Pancreas (tissue), 10 donors: ENCODE results near the gene CSRP1. TPM values are rescaled to one million over a fixed set of nuclear protein-coding genes. Genes with fewer than 3 reads are reported as not detected.

Experiments used
- ATAC-seq, 4 donors: fragments of 200-7000 bp; cut with Tn5 transposase; one replicate each; pipeline versions ENCODE4 v1.8.0 to v1.9.1; 2020; ENCODE audit warnings: mild to moderate bottlenecking in 4 of 4, moderate library complexity in 4 of 4
- DNase-seq, 6 donors: peaks; one replicate each; pipeline ENCODE4 v3.0.0-alpha.2; 2020
- FAIRE-seq: peaks from 2 replicates; lab custom pipeline; 2012; peaks lifted over from hg19 to GRCh38; lab: Jason Lieb, UNC
- H3K27ac ChIP-seq, 4 donors: fragments of 200-600 bp; sonication (generic); 1 replicate in 3 of 4; 2 replicates in 1 of 4; pipeline versions ENCODE4 v1.5.0 to v1.8.0; 2020
- H3K27me3 ChIP-seq, 4 donors: fragments of 200-600 bp; one replicate each; pipeline ENCODE4 v1.8.0; 2021
- H3K36me3 ChIP-seq, 3 donors: fragments of 200-600 bp; sonication (generic) in 1 of 3; one replicate each; pipeline versions ENCODE4 v1.5.0 to v1.8.0; 2020 to 2021
- H3K4me1 ChIP-seq, 3 donors: fragments of 200-600 bp; one replicate each; pipeline ENCODE4 v1.8.0; 2021
- H3K4me3 ChIP-seq, 4 donors: fragments of 200-600 bp; sonication (generic) in 2 of 4; one replicate each; pipeline versions ENCODE4 v1.5.0 to v1.8.0; 2020 to 2021
- H3K9me3 ChIP-seq, 4 donors: fragments of 200-600 bp; one replicate each; pipeline ENCODE4 v1.8.0; 2021
- WGBS, 2 donors: extraction: QIAGEN DNeasy Blood & Tissue Kit; methylation state at CpG; one replicate each; pipeline ENCODE4 v1.1.7; 2013; 5-methylcytosine and 5-hydroxymethylcytosine counted together
- intact Hi-C, 3 donors: fragments of 100-400 bp; cut with DNase I; formaldehyde crosslinking; loops; one replicate each; pipeline versions ENCODE4 v1.11.1 to v1.14.2; 2022
- polyA plus RNA-seq, 2 donors: library from polyadenylated mRNA; stranded (reverse); fragments of 200-250 nt; gene quantifications; one replicate each; pipeline ENCODE4 v1.2.3, GENCODE V29; 2013
- total RNA-seq, 6 donors: library from RNA; stranded (reverse); fragmentation: NEBNext Ultra II Directional in 4 of 6; extraction: Animal tissue kit (Norgen Biotek cat#: 25700) in 4 of 6; gene quantifications; one replicate each; pipeline versions ENCODE4 v1.2.1 to v1.2.4, GENCODE V29; 2021 to 2023
- TF ChIP-seq, protein P1 (sequence below), 4 donors: fragments of 200-600 bp; sonication (generic) in 3 of 4; IDR thresholded peaks; one replicate each; pipeline versions ENCODE4 v1.5.0 to v1.8.0; 2021; ENCODE audit warnings: antibody characterized with exemption in 4 of 4
- donor health status: healthy with polysubstance abuse.
- donor health status: DM: no; HTN: no; CAD: no; lungs with moderate emphysema.
- donor health status: DM: no; HTN: no; CAD: no.
- donor health status: control.
- donor health status: control.
- donor health status: Bipolar disorder and iron deficiency.
- donor health status: DM: yes; HTN: yes; CAD: no.
- donor health status: DM: no; HTN: no; CAD: no.
- donor health status: DM: no; HTN: no; CAD: no.
- donor health status: DM: yes; HTN: yes; CAD: no.

The CSRP1 gene
- total and polyA plus RNA-seq, 8 donors: 49.6 to 103 (median 72.0) TPM

DNA sequence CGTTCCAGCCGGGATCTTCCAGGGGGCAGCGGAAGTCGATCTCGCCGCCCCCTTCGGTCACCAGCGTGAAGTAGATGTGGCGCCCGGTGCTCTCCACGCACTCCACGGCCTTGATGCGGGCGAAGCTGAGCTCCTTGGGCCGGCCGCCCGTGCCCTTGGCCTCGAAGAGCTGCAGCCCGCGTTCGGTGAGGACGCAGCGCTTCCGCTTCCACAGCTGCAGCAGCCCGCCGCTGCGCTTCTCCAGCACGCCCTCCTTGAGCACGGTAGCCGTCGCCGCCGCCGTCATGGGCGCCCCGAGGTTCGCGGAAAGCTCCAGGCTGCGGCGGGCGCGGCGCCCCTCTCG, 38.5 kb downstream of the CSRP1 start:
- Histone ChIP-seq H3K4me3 (peak overlapping the region; percentile 51 to 86 (median 68)), H3K27ac (peak overlapping the region; percentile 55 to 76 (median 69)), H3K36me3 (peaks cover 0 to 14% (median 5%) of the 10 kb centered on the region in 3 donors), H3K9me3 (no peaks in the 10 kb centered on the region), H3K4me1 (no peaks in the 10 kb centered on the region), H3K27me3 (no peaks in the 10 kb centered on the region)
- DNase-seq (peak in 4 of 6 donors; percentile 33 to 78 (median 62)), ATAC-seq (peak; percentile 31 to 66 (median 40)), FAIRE-seq (no peak)
- TF ChIP-seq, protein P1, sequence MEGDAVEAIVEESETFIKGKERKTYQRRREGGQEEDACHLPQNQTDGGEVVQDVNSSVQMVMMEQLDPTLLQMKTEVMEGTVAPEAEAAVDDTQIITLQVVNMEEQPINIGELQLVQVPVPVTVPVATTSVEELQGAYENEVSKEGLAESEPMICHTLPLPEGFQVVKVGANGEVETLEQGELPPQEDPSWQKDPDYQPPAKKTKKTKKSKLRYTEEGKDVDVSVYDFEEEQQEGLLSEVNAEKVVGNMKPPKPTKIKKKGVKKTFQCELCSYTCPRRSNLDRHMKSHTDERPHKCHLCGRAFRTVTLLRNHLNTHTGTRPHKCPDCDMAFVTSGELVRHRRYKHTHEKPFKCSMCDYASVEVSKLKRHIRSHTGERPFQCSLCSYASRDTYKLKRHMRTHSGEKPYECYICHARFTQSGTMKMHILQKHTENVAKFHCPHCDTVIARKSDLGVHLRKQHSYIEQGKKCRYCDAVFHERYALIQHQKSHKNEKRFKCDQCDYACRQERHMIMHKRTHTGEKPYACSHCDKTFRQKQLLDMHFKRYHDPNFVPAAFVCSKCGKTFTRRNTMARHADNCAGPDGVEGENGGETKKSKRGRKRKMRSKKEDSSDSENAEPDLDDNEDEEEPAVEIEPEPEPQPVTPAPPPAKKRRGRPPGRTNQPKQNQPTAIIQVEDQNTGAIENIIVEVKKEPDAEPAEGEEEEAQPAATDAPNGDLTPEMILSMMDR (IDR thresholded peaks at IDR 0.05): no peak
- intact Hi-C loops: no loop called here
- WGBS, 2 donors: 3 to 6% methylated on average over 28 to 44 of the region's 44 CpGs

DNA sequence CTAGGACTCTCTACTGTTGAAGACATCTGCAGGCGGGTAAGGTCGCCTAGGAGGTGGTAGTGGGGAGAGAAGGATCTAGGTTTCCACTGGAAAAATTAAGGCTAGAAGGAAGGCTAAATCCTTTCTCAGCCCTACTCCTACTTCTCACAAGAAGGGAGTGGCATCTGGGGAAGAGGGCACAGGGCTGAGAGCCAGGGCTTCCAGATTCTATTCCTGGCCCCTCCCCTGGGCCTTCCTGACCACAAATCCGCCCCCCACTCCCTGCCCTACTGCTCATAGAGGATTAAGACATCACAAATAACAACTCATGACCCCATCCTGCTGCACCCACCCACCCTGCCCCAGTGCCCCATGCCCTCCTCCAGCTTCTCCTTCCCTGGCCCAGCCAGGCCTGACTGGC, 40.4 kb downstream of the CSRP1 start:
- TF ChIP-seq, protein P1 (IDR thresholded peaks at IDR 0.05): no peak
- no peak for ATAC-seq
- Histone ChIP-seq H3K27me3 (no peaks in the 10 kb centered on the region), H3K9me3 (no peaks in the 10 kb centered on the region), H3K27ac (no peak overlapping the region), H3K4me3 (peak overlapping the region in 1 of 4 donors; percentile 76), H3K4me1 (peaks cover 0 to under 1% (median 0%) of the 10 kb centered on the region in 3 donors), H3K36me3 (peaks cover 0 to 14% (median 5%) of the 10 kb centered on the region in 3 donors)
- intact Hi-C loops: no loop called here
- FAIRE-seq: no peak
- WGBS, 2 donors: 91 to 100% methylated on average over 2 to 3 of the region's 3 CpGs
- DNase-seq: no peak

DNA sequence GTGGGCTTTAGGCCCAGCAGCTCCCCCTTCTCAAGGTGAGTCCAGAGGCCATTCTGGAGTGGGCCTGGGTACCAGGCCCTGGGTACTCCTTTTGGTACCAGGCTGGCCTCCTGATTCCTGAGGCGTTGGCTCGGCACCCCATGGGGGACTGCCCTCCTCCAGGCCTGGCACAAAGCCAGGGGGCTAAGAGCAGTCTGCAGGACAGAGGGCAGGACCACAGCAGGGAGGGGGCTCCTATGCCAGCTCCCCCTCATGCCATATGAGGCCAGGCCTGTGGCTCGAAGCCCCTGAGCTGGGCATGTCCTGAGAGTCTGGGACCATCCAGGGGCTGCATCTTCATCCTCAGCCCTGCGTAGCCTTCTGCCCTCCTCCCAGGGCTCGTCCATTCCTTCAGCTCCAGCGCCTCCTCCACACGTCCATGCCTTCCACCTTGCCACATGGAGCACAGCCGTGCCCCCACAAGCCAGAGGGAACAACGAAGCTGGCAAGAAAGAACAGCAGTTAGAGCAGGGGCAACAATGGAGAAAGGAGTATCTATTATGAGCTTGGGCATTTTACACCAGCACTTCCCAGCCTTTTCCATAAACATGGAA, 41.1 kb downstream of the CSRP1 start:
- 92 to 94% methylated on average over 9 of the region's 9 CpGs for WGBS, 2 donors
- TF ChIP-seq, protein P1 (IDR thresholded peaks at IDR 0.05): no peak
- DNase-seq: peak in 2 of 6 donors; percentile 61 to 81
- FAIRE-seq: no peak
- ATAC-seq: no peak
- Histone ChIP-seq H3K36me3 (peaks cover 0 to 14% (median 5%) of the 10 kb centered on the region in 3 donors), H3K9me3 (no peaks in the 10 kb centered on the region), H3K4me3 (no peak overlapping the region), H3K27me3 (no peaks in the 10 kb centered on the region), H3K4me1 (peaks cover 0 to 4% (median 0%) of the 10 kb centered on the region in 3 donors), H3K27ac (no peak overlapping the region)
- intact Hi-C loops: no loop called here

DNA sequence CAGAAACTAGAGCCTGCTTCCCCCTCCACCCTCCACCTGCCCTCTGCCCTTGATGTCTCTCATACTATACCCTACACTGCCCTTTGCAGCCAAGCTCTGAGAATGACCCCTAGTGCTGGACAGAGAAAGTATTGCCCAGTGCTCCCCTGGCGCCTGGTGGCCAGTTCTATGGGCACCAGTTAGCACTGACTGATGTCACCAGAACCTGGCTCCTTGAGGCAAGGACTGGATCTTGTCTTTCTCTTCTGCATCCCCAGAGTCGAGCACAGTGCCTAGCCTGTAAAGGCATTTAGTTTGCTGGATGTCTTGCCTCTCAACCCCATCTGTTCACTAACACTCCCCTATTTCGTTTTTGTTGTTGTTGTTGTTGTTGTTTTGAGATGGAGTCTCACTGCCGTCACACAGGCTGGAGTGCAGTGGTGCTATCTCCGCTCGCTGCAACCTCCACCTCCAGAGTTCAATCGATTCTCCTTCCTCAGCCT, 43.8 kb downstream of the CSRP1 start:
- Histone ChIP-seq H3K4me1 (peaks cover 0 to 4% (median 0%) of the 10 kb centered on the region in 3 donors), H3K4me3 (no peak overlapping the region), H3K36me3 (peaks cover 0 to 14% (median 5%) of the 10 kb centered on the region in 3 donors), H3K9me3 (no peaks in the 10 kb centered on the region), H3K27me3 (no peaks in the 10 kb centered on the region), H3K27ac (no peak overlapping the region)
- FAIRE-seq: no peak
- intact Hi-C loops: no loop called here
- no peak for DNase-seq
- TF ChIP-seq, protein P1 (IDR thresholded peaks at IDR 0.05): no peak
- WGBS, 2 donors: 71 to 80% methylated on average over 7 of the region's 7 CpGs
- ATAC-seq: peak in 2 of 4 donors; percentile 17 to 21
